GM19238 (cell line): ENCODE measurements around the gene TRMT61A.

Experiments
- DNase-seq: peaks from one replicate; pipeline ENCODE4 v3.0.0; 2011; ENCODE audit warnings: low spot score; ENCODE audit not compliant: insufficient read length

Gene TRMT61A

DNA sequence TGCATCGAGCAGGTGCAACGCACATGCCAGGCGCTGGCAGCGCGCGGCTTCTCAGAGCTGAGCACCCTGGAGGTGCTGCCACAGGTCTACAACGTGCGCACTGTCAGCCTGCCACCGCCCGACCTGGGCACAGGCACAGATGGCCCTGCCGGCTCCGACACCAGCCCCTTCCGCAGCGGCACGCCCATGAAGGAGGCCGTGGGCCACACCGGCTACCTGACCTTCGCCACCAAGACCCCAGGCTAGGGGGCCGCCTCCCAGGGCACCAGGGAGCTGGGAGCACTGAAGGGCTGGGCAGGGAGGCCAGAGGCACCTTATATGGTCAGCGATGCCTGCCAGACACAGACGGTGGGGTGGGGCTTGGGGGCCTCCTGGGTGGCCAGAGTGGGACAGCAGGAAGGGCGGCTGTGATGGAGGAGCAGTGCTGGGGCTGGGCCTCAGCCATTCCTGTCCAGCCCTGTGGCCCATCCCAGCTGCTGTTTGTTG, 5.6 kb downstream of the TRMT61A start:
- DNase-seq: no peak

DNA sequence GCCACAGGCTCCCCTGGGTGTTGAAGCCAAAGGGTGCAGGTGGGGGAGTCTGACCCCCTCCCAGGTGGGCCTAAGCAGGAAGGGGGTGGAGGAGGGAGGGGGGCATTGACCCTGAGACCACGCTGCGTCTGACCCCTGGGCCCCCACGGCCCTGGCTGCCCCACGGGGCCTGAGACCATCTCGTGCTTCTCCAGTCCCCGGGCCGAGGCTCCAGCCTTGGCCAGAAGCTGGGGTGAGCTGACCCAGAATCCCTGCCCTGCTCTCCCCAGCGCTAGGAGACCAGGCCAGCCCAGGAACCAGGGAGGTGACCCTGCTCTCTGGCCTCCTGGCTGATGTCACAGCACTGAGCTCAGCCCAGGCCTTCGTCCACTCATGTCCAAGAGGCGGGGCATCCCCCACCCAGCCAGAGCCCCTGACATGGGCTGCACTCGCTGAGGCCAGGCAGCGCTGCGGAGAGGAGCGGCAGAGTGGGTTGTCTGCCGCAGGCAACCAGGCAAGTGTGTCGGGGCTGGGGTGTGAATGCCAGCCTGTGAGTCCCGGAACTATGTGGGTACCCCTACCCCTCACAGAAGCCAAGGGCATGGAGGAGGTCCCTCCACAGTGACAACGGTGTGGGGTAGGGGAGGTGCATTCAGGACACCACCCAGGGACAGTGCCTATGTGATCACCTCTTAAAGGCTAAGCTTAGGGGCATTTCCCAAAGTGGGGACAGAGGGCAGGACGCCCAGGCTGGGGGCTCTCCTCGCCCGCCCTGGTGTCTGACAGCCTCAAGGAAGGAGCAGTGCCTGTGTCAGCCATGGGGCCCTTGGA, 6.3 kb downstream of the TRMT61A start:
- DNase-seq: no peak

DNA sequence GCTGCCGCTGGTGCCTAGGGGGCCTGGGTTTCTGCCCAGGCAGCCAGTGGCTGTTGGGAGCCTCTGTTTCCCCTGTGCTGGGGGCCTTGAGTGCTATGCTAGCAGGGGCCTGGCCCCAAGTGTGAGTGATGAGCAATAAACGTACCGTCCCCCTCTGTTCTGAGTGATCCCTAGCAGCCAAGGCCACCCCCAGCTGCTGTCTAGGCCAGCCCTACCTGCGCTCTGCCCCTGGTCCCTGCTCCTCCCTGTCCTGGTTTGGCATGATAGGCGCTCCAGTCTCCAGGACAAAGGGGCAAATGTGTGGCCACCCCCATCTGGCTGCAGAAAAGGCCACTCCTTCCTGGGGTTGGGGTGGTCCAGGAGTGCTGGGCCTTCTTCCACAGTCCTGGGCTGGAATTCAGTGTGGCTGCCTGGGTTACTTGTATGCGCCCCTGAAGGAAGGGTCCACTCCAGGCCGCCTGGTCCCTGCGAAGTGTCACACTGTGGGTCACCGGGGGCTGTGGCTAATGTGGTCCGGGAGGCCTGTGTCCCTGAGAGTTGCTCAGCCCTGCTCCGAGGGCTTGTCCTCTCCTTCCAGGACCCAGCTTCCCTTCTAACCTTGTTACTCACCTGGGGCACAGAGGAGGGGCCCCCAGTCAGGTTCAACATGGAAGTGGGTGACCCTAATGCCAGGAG, 7.0 kb downstream of the TRMT61A start:
- no peak for DNase-seq

DNA sequence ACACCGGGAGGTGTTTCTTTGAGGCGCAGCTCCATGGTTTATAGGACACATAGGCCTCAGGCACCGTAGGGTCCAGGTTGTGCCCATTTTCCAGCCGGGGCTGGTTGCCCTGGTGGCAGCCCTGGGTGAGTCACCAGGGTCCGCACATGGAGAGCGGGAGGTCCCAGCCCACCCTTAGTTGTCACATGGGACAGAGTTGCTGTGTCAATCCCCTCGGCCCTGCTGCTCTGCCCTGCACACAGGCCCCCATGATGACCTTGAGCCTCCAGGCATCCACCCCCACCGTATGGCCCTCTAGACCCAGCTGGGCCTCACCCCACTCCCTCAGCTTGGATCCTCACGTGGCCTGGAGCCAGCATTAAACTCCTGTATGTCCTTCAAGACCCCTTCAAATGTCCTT, 7.7 kb downstream of the TRMT61A start:
- no peak for DNase-seq

DNA sequence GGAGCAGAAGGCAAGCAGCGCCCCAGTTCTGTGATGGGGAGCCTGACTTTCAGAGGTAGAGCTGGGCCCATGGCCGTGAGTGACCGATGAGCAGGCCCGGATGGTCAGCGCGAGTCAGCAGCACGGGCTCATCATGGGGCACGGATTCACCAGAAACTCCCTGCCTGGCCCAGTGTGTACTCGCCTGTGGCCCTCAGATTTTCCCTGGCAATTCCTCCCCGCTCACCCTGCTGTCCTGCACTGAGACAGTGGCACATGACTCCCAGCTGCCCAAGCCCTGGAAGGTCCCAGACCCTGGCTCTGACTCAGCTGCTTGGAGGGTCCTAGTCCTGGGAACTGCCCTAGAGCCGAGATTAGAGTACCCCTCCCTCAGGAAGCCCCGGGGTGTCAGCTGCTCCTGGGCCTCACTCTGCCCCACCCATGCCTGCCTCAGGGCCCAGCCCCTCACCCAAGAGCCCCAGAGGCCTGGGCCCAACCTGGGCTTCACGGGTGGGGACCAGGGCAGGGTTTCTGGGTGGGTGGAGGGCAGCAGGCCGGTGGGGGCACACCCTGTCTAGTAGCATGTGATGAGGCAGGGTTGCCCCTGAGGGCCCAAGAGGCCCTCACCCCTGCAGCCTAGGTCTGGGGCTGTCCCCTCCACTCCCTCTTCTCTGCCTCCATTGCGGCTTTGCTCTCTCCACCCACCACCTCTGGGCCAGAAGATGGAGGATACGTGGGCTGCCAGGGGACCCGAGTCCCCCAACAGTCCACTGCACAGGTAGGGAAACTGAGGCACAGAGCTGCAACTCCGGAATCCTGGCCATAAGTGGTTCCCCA, 8.4 kb downstream of the TRMT61A start:
- DNase-seq: no peak

DNA sequence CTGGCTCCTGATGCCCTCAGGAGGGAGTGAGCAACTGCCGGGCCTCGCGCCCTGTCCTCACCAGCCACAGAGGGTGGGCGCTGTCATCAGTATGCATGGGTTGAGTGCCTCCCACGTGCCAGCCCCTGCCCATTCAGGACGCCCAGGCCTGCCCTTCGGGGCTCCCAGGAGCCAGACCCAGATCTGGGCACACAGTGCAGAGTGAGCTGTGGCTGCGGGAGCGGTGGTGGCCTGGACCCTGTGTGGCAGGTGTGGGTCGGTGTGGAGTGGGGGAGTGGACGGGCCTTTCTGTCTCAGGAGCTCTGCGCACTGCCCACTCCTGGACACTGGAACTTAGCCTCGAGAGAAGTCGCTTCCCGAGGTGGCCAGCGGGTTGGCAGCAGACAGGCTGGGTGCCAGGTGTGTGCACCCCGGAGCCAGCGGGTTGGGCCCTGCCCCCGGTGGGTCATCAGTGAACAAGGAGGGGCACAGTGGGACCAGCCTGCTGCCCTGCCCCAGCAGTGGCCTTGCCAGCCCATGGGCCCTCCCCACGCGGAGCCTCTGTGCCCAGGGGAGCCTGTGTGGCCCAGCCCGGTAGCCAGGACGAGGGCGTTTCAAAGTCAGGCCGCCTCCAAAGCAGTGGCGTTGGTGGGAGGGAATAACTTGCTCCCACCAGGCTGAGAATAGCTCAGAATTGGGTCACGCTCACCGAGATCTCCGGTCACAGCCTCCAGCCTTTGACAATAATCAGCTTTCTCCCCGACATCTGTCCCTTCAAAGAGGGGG, 9.5 kb downstream of the TRMT61A start:
- DNase-seq: no peak

DNA sequence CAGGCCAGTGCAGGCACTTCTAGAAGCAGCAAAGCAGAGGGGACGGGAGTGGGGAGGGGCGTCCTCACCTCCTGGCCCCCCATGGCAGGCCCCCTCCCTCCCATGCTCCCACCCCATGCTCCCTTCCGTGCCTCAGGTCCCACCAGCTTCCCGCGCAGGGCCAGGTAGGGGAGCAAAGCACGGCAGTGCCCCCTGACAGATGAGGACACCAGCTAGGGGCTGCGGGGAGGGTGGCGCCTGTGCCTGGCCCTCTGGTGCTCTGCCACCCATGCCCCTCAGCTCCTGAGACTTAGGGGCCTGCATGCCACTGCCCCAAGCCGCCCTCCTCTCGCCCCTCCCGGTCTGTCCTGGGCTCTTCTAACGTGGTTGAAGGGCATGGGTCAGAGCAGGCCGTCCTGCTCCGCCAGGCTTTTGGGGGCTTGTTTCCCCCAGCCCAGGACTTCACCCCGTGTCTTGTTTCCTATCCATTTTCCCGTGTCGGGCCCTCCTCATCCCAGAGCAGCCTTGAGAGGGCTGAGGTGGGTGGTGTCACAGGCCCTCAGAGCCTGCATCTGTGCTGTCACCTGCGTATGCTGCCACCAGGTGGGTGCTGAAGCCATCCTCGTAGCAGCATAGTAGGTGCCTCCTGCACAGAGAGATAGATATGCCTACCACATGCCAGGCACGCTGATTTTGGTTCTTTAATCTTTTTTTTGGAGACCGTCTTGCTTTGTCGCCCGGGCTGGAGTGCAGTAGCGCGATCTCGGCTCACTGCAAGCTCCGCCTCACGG, 10.2 kb downstream of the TRMT61A start:
- no peak for DNase-seq

DNA sequence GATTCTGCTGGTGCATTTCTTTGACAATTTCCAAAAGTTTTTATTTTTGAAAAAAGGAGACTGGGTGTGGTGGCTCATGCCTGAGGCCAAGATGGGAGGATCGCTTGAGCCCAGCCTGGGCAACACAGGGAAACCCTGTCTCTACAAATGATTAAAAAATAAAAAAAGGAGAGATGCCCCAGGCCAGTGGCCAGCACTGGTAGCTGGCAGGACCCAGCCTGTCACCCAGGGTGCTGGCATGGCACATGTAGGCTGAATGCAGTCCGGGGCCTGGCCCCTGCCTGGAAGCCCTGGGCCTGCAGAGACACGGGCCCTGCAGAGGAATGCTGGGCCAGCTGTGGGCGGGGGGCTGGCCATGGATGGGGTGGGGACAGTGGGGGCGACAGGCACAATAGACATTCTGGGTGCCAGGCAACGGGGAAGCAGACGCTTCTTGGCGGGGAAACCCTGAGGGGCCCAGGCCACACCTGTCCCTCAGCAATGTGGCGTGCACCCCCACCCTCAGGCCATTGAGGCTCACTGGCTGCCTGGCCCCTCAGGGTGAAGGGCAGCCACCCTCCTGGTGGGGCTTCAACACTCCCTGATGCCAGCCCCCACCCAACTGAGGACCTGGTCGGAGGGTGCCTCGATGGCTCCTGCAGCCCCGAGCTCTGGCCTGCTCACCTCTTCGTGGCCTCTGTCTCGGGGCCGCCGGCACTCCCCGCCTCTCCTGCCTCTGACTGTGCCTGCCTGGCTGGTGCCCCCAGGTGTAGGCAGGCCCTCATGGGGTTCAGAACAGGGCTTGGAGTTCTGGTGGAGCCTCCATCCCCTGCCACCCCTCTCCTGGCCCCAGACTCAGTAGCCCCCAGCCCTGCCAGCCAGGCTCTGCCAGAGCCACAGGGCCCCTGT, 12.1 kb downstream of the TRMT61A start:
- no peak for DNase-seq

DNA sequence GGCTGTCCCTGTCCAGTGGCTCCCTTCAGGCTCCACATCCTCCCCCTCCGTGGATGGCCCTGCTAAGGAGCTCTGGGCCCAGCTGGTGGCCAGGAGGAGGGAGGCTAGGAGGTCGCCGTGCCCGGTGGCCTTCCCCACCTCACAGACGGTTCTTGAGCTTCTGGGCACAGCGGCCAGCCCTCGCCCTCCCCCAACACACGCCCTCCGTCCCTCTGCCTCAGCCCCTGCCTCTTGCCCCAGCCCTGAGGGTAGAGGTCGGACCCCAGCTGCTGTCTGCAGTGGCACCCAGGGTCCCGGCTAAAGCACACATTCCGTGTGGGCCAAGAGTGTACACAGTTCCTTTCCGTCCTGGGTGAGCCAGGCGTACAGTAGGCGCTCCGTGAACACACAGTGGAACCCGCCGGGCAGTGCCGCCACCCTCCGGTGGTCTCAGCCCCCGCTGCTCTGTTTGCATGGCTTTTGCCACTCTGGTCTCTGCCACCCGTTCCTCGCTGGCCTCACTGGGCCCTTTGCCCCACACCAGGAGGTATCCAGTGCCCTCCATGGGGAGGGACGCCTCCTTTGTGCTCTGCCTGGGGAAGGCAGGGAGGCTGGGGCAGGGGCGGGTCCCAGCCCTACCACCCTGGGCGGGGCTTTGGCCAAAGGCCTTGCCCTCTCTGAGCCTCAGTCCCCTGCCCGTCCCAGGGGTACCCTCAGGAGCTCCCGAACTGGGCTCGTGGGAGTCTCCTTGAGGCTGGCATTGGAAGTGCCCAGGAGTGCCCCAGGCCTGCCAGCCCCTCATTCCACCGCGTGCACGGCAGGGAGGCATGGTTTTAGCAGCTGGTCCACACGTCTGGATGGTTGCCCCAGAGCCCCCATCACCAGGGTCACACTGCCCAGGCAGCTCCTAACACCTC, 13.0 kb downstream of the TRMT61A start:
- DNase-seq: no peak

DNA sequence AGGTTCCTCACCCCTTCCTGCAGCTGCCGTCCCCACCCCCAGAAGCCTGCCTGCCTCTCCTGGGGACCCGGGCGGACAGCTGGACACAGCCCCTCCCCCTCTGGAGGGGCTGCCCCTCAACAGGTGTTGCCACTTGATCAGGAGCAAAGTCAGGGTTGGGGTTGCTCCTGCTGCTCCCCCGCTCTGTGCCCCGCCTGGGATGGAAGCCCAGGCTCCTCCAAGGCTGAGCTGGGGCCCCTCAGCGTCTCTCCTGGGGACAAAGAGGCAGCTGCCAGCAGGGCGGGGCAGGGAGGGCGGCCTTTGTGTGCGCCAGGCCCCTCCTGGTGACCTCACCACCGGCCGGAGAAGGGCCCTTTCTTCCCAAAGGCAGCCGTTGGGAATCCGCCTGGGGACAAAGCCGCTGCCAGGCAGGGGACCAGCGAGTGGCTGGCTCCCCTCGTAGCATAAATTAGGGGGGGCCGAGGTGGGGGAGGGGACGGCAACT, 13.7 kb downstream of the TRMT61A start:
- no peak for DNase-seq

DNA sequence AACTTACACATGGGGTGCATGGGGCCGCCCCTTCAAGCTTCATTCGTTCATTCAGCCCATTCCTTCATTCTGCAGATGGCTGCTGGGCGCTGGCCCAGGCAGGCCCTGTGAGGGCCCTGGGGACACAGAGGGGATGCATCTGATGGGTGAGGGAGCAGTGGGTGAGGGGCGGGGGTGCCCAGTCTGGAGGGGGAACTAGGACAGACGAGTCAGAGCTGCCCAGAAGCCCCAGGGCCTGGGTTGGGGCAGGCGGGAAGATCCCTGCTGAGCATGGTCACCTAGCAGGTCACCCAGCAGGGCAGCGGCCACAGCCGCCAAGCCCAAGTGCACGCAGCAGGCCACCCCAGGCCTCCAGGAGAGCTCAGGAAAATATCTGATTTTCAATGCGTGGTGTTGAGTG, 14.1 kb downstream of the TRMT61A start:
- no peak for DNase-seq

DNA sequence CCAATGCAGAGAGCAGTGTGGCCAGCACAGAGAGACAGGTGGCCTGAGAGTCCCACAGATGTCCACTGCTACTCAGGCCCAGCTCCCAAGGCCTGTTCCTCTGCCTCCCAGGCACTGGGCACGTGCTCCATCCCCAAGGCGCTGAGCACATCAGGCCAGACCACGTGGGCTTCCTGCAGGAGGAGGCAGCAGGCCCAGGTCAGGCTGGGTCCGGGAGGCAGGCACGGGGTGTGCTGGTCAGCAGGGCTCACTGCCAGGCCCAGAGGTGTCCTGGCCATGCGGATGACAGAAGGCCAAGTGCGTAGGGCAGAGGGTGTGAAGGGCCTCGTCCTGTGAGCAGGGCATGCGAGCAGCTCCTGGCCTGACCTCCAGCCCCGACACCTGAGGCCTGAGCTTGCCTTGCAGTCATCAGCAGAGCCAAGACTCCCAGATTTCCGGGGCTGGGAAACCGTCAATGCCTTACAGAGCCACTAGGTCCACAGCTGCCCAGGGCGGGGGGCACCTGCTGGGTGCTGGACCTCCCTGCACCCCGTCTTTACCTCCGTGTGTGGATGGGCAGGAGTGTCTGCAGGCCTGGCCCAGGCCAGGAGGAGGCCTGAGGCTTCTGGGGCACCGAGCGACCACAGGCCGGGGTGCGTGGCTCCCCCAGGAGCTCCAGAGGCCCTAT, 14.9 kb downstream of the TRMT61A start:
- DNase-seq: no peak

DNA sequence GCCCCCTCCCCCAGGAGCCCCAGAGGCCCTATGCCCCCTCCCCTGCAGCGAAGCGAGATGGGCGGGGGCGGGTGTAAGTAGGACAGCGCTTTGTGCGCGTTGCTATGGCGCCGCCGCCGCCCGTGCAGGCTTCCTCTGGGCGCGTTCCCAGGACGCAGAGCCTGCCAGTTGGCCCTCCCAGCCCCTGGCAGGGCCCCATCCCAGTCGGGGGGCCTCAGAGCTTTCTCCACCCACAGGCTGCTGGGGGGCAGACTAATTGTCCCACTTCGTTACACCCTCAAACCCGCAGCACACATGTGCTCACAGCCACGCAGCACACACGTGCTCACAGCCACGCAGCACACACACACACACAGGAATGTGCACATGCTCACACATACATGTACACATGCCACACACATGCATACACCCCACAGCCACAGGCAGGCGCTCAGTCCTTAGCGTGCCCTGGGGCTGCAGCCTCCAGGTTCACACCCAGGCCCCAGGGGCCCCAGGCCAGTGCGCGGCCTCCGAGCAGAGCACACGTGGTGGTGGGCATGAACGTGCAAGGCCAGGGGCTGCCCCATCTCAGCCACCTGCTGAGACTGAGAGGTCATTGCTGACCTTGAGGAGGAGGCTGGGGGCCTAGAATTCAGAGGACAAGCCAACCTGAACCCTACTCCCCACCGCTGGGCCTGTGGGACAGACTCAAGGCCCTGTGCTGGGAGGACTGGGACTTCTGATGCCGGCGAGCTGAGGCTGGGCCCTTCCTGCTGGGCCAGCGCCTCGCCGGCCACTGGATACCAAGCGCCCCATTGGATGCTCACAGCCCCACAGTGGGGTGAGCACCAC, 15.6 kb downstream of the TRMT61A start:
- no peak for DNase-seq

DNA sequence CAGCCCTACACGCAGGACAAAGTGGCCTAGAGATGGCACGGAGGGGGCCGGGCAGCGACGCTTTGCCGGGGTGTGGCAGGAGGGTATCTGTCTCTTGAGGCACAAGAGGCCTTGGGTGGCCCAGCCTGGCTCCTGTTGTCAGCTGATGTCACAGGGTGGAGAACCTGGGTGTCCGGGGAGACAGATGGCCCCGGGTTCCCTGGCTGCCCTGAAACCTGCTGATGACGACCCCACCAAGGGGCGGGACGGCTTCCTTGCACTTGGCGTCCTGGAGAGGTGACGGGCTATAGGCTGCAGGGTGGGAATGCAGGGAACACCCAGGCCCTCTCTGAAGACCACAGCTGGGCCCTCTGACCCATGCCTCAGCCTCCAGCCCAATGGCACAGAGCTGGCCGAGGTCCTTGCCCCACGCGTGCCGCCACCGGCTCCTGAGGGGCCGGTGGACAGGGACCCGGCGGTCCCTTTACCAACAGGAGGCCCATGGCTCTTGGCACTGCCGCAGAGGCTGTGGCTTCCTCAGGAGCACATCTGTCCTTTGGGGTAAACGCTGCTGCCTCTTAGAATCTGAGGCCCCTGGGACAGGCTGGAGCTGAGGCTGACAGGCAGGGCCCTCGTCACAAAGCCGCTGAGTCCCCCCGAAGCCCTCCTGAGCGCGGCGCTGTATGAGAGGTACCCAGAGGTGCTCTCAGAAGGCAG, 16.4 kb downstream of the TRMT61A start:
- no peak for DNase-seq

DNA sequence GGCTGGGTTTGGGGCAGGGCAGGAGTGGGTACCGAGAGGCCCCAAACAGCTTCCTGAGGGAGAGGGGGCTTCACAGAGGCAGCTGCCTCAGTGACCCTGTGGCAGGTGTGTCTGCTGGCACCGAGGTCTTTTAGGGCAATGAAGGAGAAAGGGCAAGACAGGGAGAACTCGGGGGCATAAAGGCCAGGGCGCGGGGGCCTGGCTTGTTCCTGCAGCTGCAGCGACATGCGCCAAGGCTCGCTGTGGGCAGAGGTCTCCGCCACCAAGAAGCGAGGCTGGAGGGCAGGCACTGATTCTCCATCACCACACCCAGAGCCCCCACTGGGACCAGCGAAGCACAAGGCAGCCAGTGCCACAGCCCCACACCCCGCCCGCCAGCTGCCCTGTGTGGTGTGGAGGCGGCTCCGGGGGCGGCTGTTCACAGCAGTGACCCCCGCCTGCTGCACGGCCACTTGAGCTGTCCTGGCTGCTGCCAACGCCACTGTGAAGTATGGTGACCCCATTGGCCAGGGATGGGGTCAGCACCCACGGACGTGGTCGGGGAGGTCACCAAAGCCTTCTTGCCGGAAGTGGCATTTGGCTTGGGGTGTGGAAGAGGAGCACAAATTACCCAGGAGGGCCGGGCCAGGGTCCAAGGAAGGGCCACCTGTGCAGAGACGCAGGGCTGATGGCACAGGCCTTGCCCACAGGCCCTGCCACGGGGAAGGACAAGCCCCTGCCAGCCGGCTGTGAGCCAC, 17.1 kb downstream of the TRMT61A start:
- DNase-seq: no peak
